Lower lobe of right lung (tissue), 2 donors: ENCODE results near the gene GRHL1. TPM values are rescaled to one million over a fixed set of nuclear protein-coding genes. Genes with fewer than 3 reads are reported as not detected.

Experiments used
- ATAC-seq, 2 donors: fragments of 200-7000 bp; cut with Tn5 transposase; one replicate each; pipeline ENCODE4 v1.9.1; 2020 to 2022; ENCODE audit warnings: mild to moderate bottlenecking in 2 of 2, moderate library complexity in 2 of 2
- DNase-seq: peaks from one replicate; pipeline ENCODE4 v3.0.0-alpha.2; 2020
- H3K27ac ChIP-seq: fragments of 200-600 bp; one replicate; pipeline ENCODE4 v1.8.0; 2022
- H3K27me3 ChIP-seq: fragments of 200-600 bp; one replicate; pipeline ENCODE4 v1.8.0; 2022; ENCODE audit warnings: low read depth
- H3K36me3 ChIP-seq: fragments of 200-600 bp; one replicate; pipeline ENCODE4 v1.8.0; 2022; ENCODE audit warnings: mild to moderate bottlenecking
- H3K4me1 ChIP-seq: fragments of 200-600 bp; one replicate; pipeline ENCODE4 v1.8.0; 2022
- H3K4me3 ChIP-seq: fragments of 200-600 bp; one replicate; pipeline ENCODE4 v1.8.0; 2022; ENCODE audit warnings: mild to moderate bottlenecking
- H3K9me3 ChIP-seq: fragments of 200-600 bp; one replicate; pipeline ENCODE4 v1.8.0; 2022
- intact Hi-C: fragments of 100-400 bp; cut with DNase I; formaldehyde crosslinking; loops from one replicate; pipeline ENCODE4 v1.11.0; 2022
- total RNA-seq: library from RNA; stranded (reverse); fragmentation: NEBNext Ultra II Directional; extraction: Animal tissue kit (Norgen Biotek cat#: 25700); gene quantifications from one replicate; pipeline ENCODE4 v1.2.1, GENCODE V29; 2021
- TF ChIP-seq, protein P1 (sequence below): fragments of 200-600 bp; IDR thresholded peaks from one replicate; pipeline ENCODE4 v1.8.0; 2022; ENCODE audit warnings: antibody characterized with exemption, mild to moderate bottlenecking
- donor health status: DM: no; HTN: yes; CAD: no; lungs with severe emphysema.

Gene GRHL1
- total RNA-seq, 1 donor from 2014 or later, result 6.5 TPM

DNA sequence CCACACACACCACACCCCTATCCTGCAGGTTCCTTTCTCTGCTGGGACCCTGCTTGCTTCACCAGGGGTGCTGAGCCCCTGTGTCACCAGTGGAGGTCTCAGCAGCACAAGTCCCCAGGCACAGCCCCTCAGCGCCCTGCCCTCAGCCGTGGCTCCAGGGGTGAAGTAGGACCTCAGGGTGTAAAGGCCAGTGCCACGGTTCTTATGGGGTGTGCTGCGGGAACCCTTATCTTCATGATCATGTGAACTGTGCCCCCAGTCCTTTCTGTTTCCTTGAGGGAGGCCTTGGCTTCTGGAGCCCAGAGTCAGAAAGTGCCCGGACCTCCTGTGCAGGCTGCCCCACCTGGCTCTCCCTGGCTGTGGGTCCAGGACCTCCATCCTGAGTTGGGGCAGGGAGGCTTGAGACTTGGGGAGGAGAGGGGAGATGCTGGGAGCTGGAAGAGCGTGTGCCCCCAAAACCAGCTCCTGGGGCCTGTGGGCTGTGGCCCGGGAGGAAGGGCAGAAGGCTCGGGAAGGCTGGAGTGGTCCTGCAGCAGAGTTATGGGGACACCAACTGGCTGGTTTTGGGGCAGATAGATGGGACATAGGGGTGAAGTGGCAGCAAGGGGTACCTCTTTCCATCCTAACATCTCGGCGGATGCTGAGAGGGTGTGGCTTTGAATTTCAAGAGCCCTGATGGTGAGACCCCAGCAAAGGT is 71.6 kb downstream of the GRHL1 start:
- no peaks in the 10 kb centered on the region for H3K36me3 ChIP-seq
- TF ChIP-seq, protein P1, sequence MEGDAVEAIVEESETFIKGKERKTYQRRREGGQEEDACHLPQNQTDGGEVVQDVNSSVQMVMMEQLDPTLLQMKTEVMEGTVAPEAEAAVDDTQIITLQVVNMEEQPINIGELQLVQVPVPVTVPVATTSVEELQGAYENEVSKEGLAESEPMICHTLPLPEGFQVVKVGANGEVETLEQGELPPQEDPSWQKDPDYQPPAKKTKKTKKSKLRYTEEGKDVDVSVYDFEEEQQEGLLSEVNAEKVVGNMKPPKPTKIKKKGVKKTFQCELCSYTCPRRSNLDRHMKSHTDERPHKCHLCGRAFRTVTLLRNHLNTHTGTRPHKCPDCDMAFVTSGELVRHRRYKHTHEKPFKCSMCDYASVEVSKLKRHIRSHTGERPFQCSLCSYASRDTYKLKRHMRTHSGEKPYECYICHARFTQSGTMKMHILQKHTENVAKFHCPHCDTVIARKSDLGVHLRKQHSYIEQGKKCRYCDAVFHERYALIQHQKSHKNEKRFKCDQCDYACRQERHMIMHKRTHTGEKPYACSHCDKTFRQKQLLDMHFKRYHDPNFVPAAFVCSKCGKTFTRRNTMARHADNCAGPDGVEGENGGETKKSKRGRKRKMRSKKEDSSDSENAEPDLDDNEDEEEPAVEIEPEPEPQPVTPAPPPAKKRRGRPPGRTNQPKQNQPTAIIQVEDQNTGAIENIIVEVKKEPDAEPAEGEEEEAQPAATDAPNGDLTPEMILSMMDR, result no peak
- H3K9me3 ChIP-seq, result no peaks in the 10 kb centered on the region
- DNase-seq (peak; percentile 29), ATAC-seq (no peak)
- H3K27ac ChIP-seq, result no peak overlapping the region
- H3K4me1 ChIP-seq, result peaks cover 22% of the 10 kb centered on the region
- no peaks in the 10 kb centered on the region for H3K27me3 ChIP-seq
- intact Hi-C loops, result no loop called here
- H3K4me3 ChIP-seq, result no peak overlapping the region

DNA sequence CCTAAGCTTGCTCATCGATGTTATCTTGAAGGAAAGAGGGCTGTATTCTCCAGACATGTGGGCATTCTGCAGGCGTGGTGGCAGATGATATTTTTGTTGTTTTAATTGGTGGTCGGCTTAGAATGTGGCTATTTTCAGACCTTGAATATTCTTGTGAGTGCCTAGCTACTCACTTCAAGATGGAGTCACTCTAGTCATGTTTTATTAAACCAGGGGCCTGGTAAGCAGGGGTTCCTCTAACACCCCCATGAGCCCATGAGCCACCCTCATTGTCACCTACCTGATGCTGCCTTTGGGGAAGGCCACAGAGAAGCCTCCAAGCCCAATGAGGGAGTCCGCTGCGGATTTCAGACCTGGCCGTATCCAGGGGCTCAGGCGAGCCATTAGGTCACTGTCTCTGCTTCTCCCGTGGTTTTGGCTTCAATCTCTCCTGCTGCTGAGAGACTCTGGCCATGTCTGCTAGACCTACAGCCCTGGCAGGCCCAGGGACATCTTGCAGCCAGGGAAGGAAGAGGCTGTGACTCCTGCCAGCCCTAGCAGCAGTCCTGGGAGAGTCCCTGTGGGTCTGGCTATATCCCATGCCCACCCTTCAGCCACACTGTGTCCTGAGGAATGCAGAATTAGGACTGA is 75.6 kb downstream of the GRHL1 start:
- H3K27me3 ChIP-seq, result no peaks in the 10 kb centered on the region
- intact Hi-C loops, result no loop called here
- no peaks in the 10 kb centered on the region for H3K9me3 ChIP-seq
- no peaks in the 10 kb centered on the region for H3K36me3 ChIP-seq
- TF ChIP-seq, protein P1, result no peak
- DNase-seq (no peak), ATAC-seq (no peak)
- peaks cover 33% of the 10 kb centered on the region for H3K4me1 ChIP-seq
- H3K4me3 ChIP-seq, result no peak overlapping the region
- no peak overlapping the region for H3K27ac ChIP-seq

DNA sequence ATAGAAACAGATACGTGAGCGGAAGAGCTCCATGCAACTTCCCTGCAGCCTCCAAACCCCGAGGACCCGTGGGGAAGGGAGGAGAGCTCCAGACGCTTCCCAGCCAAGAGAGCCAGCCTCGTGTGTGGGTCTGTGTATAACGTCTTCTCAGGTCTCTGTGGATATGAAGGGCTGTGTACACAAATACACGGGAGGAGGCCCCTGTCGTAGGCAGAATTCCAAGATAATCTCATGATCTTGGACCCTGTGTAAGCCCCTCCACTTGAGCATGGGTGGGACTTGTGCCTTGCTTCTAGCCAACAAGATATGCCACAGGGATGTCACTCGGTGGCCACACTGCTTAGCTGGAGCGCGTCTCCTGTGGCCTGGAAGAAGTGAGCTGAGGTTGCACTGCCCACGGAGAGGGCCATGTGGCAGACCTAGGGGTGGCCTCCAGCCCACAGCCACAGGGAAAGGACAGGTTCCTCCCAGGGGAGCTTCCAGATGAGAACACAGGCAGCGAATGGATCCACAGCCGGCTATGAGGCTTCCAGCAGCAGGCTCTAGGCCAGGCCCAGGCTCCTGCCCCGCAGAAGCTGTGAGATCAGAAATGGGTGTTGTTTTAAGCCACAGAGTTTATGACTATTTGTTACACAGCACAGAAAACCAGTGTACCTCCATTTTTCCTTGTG is 76.3 kb downstream of the GRHL1 start:
- peak overlapping the region; percentile 90 for H3K27ac ChIP-seq
- ATAC-seq, result no peak
- H3K4me3 ChIP-seq, result no peak overlapping the region
- TF ChIP-seq, protein P1, result no peak
- H3K9me3 ChIP-seq, result no peaks in the 10 kb centered on the region
- H3K27me3 ChIP-seq, result no peaks in the 10 kb centered on the region
- no peaks in the 10 kb centered on the region for H3K36me3 ChIP-seq
- DNase-seq, result no peak
- intact Hi-C loops, result no loop called here
- peaks cover 33% of the 10 kb centered on the region for H3K4me1 ChIP-seq

DNA sequence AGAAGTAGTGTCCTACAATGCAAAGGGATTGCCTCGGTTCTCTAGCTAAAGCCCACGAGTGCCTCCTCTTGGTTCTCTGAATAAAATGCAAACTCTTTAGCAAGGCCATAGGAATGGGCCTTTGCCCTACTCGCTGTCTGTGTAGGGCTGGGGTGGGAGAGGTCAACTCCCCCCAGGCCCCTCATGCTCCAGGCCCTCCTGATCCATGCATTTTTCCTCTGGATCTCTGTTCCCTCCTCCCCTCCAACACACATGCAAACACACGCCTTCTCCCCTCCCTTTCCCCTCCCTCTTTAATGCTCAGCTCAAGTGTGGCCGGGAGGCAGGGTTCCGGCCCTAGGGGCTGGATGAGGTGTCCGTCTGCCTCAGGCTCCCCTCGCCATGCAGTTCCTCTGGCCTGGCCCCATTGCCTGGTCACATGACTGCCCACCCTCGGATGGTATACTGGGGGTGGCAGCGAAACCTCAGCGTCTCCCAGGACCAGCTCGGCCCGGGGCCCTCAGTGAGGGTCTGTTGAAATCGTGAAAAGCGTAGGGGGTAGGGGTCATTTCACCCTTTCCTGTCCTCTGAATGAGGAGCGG is 77.0 kb downstream of the GRHL1 start:
- peak; percentile 12 to 29 for ATAC-seq
- Histone ChIP-seq H3K27me3 (no peaks in the 10 kb centered on the region), H3K9me3 (no peaks in the 10 kb centered on the region), H3K36me3 (no peaks in the 10 kb centered on the region), H3K4me3 (peak overlapping the region; percentile 35), H3K27ac (peak overlapping the region; percentile 90), H3K4me1 (peaks cover 33% of the 10 kb centered on the region)
- TF ChIP-seq, protein P1, result no peak
- no peak for DNase-seq
- intact Hi-C loops, result no loop called here

DNA sequence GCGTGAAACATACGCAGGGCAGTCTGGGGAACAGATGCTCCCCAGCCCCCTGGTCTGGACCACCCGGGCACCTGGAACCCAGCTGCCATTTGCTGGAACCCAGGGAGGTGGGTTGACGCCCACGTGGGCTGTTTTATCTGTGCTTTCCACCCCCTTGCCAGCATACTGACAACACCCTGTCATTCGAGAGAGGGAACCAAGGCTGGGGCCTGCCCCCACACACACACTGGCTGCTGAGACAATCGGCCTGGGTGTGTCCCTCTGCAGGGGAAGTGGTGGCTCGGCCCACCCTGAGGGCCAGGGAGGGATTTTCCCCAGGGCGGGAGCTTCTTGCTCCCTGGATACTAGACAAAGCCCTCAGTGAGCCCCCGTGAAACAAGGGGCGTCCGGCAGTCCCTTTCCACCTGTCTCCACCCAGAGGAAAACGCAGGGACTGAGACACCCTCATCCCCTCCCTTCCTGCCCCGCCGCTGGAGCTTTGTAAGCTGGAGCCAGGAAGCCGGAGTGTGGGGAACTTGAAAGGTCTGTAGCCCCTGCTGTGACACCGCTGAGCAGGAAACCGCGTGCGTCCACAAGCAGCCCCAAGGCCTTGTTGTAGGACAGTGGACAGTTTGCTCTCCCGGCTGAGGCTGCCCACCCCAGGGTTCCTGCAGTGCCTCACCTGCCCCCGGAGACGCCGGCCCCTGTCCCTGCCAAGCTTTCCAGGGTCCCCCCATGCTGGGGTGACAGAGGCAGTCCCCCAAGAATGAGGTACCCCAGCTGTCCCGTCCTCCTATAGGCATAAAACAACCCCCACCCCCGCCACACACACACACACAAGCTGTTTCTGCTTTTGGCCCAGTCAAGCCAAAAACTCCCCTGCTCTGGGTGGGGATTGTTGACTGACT is 77.7 kb downstream of the GRHL1 start:
- no peaks in the 10 kb centered on the region for H3K9me3 ChIP-seq
- H3K36me3 ChIP-seq, result no peaks in the 10 kb centered on the region
- peak overlapping the region; percentile 35 for H3K4me3 ChIP-seq
- DNase-seq (peak; percentile 88), ATAC-seq (peak; percentile 89 to 94)
- H3K27me3 ChIP-seq, result no peaks in the 10 kb centered on the region
- peaks cover 33% of the 10 kb centered on the region for H3K4me1 ChIP-seq
- intact Hi-C loops, result no loop called here
- TF ChIP-seq, protein P1, result no peak
- H3K27ac ChIP-seq, result peak overlapping the region; percentile 90
